NCI-H1436 (cell line): ENCODE results near the gene CHRNB4.
A peak's percentile ranks its signal among the peaks of the same experiment; 100 is the strongest.
"Not testable (repeated sequence)": the region's sequence is repeated elsewhere in the genome, so short reads cannot be mapped to it uniquely, and the experiment has no call there.

Experiments used
- DNase-seq: peaks from one replicate; lab custom pipeline; 2025; lab: John Stamatoyannopoulos, UW

Gene CHRNB4

GRCh38 chr15:78641102-78641748 lies at the start of gene CHRNB4:
TSS of gene CHRNB4 (minus strand) at chr15:78641210. CDS start at chr15:78641133, 77 bp downstream.
- no peak for DNase-seq

- DNase-seq: no peak
These were observed 48.6 kb upstream of the CHRNB4 start for GRCh38 chr15:78689626-78690025.

DNA sequence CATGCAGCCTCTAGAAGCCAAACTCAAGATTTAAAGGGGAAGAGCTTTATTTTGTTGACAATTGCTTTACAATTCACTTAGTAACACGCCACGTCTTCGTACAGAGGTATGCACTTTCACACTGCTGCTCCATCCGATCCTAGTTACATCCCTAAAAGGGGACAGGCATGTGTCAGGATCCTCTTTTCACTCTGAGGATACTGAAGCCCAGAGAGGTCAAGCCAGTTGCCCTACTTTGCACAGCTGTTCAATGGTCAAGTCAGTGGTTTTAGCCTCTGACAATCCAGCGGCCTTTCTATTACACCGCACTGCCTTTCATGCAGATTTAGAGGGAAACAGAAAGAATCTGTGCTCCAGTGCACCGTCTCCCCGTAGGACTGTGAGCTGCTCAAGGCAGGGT lies 44.9 kb upstream of the CHRNB4 start:
- no peak for DNase-seq

- DNase-seq: no peak
These were observed 44.3 kb upstream of the CHRNB4 start for GRCh38 chr15:78685159-78685921.

- no peak for DNase-seq
These were observed 43.6 kb upstream of the CHRNB4 start for GRCh38 chr15:78684657-78685056.

DNA sequence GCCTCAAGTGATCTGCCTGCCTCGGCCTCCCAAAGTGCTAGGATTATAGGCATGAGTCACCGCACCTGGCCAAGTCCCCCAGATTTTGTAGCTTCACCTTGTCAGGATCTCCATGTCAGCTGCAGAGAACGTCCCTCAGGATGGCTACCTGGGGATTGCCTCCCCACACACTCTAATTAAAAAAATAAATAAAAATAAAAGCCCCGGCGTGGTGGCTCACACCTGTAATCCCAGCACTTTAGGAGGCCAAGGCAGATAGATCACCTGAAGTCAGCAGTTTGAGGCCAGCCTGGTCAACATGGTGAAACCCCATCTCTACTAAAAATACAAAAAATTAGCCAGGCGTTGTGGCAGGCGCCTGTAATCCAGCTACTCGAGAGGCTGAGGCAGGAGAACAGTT lies 42.6 kb upstream of the CHRNB4 start:
- DNase-seq: not testable (repeated sequence)

DNA sequence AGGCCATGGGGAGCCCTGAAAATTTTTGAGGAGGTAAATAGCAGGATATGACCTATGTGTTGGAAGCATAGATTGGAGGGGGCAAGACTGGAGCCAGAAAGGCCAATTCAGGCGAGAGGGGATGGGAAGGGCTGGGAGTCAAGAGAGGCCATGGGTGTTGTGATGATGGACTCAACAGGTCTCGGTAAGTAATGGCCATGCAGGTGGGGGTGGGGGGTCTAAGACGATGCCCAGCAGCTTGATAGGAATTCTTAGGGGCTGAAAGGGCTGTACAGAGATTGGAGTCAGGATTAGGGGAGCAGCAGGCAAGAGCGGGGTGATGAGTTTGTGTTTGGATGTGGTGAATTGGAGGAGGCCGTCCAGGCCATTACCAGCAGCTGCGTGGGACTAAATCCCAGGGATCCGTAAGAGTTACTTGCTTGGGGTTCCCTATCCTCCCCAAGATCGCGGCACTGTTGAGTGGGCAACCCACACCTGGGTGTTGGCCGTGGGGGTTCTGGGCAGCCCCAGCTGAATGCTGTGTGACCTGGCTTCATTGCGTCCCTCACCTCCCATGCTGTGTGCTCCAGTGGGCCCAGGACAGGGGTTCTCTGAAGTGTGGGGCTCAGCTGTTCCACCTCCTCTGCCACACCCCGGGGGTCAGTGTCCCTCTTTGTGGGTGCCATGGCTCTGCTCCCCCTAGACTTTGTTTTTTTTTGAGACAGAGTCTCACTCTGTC lies 41.8 kb upstream of the CHRNB4 start:
- no peak for DNase-seq

DNA sequence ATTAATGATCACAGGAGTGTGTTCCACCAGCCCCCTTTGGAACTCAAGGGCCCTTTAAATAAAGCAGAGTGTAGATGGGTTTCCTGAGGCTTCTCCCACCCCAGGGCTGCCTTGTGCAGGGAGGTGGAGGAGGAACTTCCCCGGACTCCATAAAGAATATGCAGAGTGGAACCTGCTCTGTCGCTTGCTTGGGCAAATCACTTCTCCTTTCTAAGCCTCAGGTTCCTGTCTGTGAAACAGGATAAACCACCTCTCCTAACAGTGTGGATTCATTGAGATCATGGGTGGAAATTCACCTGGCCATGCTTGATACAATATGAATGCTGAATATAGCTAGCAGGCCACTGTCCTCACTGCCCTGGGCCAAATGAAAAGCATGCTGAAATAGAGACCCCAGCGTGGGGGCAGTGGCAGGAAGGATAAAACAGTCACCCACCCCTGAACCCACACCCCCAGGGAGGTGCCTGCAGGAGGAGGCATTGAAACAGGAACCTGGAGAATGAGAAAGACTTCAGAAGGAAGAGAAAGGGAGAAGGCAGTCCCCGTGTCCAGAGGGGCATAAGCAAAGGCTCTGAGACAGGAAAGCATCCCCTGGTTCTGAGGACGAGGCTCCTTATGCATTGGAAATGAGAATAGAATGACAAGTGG lies 41.1 kb upstream of the CHRNB4 start:
- DNase-seq: no peak

DNA sequence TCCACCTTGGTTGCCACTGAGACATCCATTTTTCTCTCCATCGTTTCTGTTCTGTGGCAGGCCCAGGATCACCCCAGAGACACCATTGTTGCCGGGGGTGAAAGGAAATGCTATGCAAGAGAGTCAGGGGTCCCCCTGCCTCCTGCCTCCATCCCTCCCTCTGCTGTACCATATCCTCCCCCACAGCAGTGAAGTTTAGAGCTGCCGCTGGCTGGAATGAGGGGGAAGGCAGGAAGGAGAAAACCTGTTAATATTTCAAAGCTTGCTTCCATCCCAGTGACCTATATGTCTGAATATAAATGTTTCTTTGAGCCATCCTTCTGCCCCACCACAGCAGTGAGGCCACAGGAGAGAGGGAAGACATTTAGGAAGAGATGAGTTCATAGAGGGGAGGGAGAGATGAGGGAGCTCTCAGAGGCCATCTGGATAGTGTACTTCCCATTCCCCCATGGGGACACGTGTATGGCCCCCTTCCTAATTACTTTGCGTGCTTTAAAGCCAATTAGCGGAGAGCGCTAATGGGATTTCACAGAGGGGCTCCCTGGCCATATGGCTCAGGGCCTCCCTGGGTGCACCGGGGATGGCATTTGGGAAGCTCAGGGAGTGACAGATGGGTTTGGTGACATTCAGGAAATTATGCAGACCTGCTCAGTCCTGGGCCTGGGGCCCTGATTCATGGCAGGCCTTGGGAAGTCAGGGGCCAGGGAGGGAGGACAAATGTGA lies 40.4 kb upstream of the CHRNB4 start:
- peak; percentile 49 for DNase-seq

- no peak for DNase-seq
These were observed 39.5 kb upstream of the CHRNB4 start for GRCh38 chr15:78680431-78681075.

DNA sequence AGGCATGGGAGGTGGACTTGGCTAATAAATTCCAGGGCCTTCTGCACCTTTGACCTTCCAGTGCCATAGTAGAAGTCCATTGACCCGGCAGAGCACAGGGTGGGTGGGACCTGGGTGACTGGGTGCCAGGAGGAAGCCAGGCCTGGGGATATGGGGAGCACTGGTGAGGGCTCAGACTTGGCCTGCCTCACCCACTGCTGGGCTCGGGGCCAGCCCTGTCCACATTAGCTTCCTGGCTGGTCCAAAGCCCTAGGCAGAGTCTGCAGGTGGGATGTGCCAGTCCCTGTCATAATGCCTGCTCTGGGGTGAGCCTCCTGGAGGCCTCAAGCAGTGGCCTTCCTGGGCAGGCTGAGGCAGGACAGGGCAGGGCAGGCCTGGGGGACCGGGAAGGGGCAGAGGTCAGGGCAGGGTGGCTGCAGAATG lies 38.1 kb upstream of the CHRNB4 start:
- no peak for DNase-seq

DNA sequence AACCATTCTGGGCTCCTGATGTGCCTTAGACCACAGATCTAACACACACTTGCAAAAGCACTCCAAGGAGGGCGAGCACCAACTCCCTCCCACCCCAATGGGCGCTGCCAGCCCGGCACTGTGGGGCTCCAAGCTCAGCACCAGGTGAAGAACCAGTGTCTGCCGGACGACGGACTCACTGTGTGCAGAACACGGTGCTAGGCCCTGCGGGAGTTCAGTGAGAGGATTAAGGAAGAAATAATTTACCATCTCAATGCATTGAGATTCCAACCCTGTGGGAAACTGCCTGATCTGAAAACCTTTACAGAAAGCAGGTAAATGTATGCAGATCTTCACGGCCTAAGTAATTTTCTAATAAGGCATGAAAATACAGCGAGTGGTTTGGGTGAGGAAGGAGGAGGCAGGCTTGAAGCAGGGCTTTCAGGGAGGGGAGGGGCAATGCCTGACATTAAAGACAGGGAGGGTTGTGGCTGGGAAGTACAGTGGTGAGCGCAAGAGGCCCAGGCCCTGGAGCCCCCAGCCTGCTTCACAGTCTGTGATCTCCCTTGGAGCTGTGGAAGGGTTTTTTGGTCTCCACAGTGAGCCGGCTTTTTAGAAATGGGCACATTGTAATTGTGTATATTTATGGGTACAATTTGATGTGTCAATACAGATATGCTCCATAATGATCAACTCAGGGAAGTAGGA lies 35.6 kb upstream of the CHRNB4 start:
- DNase-seq: no peak

DNA sequence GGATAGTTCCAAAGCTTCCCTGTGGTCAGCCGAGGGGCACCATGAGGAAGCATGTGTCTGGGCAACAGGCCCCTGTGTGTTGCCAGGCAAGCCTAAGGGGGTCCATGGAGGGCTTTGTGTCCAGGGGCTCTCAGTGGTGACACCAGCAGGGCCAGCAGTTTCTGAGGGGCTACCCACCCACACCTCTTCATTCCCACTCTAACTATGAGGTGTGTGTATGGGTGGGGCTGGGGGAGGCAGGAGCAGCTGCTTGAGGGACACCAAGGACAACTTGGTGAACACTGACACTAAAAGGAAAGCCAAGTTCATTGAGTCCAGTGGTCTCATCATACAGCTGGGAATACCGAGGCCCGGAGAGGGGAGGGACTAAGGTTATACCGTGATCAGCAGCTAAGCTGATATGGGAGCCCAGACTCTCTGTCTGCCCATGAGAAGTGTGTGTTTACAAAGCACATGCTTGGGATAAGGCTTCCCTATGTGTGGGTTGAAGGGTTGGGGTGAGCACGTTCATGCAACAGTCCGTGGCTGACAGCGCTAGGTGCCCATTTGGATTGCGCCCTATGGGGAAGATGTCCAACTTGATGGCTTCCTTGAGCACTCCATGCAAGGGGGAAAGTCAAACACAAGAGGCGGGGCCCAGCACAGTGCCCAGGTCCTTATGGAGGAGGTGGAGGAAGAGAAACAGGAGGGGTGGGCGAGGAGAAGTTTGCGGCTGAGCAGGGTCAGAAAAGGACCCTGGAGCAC lies 34.8 kb upstream of the CHRNB4 start:
- no peak for DNase-seq

GRCh38 chr15:78675206-78675605 lies 34.2 kb upstream of the CHRNB4 start:
- no peak for DNase-seq

DNA sequence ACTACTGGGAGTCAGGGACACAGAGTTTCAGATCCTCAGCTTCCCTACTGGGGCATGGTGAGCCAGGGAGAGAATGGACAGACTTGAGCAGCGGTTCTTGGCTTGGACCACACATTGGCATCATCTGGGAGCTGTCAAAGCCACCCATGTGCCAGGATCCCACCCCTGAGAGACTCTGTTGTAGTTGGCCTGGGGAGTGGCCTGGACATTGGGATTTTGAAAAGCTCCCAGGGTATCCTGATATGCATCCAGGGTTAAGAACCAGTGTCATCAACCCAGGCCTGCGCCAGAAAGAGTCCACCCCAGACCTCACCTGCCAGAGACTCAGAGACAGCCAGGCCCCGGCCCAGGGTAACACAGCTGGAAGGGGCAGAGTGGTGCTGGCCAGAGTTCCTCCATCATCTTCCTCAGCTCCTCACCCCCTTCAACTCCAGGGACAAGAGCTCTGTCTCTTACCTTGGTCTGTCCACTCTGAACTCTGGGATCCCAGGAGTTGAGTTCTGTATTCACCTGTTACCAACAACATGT lies 33.0 kb upstream of the CHRNB4 start:
- no peak for DNase-seq

GRCh38 chr15:78673476-78673875 lies 32.5 kb upstream of the CHRNB4 start:
- DNase-seq: no peak

- DNase-seq: no peak
These were observed 31.4 kb upstream of the CHRNB4 start for GRCh38 chr15:78672285-78673014.

- peak; percentile 33 for DNase-seq
These were observed 30.7 kb upstream of the CHRNB4 start for GRCh38 chr15:78671626-78672211.

- no peak for DNase-seq
These were observed 28.0 kb upstream of the CHRNB4 start for GRCh38 chr15:78668987-78669386.
